ENCODE data around the gene OR52K2. TPM values are rescaled to one million over a fixed set of nuclear protein-coding genes. Genes with fewer than 3 reads are reported as not detected.
A peak's percentile ranks its signal among the peaks of the same experiment; 100 is the strongest.

OR52K2 gene
- total RNA-seq, 1 experiment from 2014 or later: not detected

DNA sequence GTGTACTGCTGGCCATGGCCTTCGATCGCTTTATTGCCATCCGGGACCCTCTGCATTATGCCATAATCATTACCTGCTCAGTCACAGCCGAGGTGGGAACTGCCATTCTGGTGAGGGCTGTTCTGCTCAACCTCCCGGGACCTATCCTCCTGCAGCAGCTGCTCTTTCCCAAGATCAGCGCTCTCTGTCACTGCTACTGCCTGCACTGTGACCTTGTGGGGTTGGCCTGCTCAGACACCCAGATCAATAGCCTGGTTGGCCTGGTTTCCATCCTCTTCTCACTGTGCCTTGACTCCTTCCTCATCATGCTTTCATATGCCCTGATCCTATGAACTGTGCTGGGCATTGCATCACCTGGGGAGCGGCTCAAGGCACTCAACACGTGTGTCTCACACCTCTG is 30.7 kb upstream of the OR52K2 start:
- H3K36me3 Mint-ChIP-seq (ENCODE audit: insufficient read depth, unreplicated experiment): no peaks in the 10 kb centered on the region
- H3K4me3 ChIP-seq (ENCODE audit: low read depth, low read length): no peak overlapping the region
- no peaks in the 10 kb centered on the region for H3K4me1 ChIP-seq
- POLR2A ChIA-PET: no interaction called here
- BruUV-seq (replicated peaks): no TSS peak
- no peak overlapping the region for H3K27ac Mint-ChIP-seq (ENCODE audit: unreplicated experiment)
- intact Hi-C loops (cut with micrococcal nuclease; ENCODE audit: unreplicated experiment): no loop called here
- H3K9me3 Mint-ChIP-seq (ENCODE audit: unreplicated experiment): no peaks in the 10 kb centered on the region
- DNase-seq: no peak
- peaks cover 6% of the 10 kb centered on the region for H3K4me1 Mint-ChIP-seq (ENCODE audit: low read depth, unreplicated experiment)
- H3K9me3 ChIP-seq: no peaks in the 10 kb centered on the region
- CTCF ChIA-PET: no interaction called here
- no peaks in the 10 kb centered on the region for H3K36me3 ChIP-seq (ENCODE audit: control insufficient read depth, insufficient read depth, low read length)
- H3K4me3 Mint-ChIP-seq (ENCODE audit: unreplicated experiment): no peak overlapping the region
- TF ChIP-seq, protein P1, sequence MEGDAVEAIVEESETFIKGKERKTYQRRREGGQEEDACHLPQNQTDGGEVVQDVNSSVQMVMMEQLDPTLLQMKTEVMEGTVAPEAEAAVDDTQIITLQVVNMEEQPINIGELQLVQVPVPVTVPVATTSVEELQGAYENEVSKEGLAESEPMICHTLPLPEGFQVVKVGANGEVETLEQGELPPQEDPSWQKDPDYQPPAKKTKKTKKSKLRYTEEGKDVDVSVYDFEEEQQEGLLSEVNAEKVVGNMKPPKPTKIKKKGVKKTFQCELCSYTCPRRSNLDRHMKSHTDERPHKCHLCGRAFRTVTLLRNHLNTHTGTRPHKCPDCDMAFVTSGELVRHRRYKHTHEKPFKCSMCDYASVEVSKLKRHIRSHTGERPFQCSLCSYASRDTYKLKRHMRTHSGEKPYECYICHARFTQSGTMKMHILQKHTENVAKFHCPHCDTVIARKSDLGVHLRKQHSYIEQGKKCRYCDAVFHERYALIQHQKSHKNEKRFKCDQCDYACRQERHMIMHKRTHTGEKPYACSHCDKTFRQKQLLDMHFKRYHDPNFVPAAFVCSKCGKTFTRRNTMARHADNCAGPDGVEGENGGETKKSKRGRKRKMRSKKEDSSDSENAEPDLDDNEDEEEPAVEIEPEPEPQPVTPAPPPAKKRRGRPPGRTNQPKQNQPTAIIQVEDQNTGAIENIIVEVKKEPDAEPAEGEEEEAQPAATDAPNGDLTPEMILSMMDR (IDR thresholded peaks at IDR 0.05; ENCODE audit: insufficient read depth in 1 of 2, low read depth in 1 of 2, low read length in 1 of 2, severe bottlenecking in 1 of 2, unreplicated experiment in 1 of 2): no peak
- peaks cover 11% of the 10 kb centered on the region for H3K27me3 Mint-ChIP-seq (ENCODE audit: insufficient read depth, unreplicated experiment)
- no peaks in the 10 kb centered on the region for H3K27me3 ChIP-seq (replicated peaks; ENCODE audit: control insufficient read depth, insufficient read depth, low read length)

DNA sequence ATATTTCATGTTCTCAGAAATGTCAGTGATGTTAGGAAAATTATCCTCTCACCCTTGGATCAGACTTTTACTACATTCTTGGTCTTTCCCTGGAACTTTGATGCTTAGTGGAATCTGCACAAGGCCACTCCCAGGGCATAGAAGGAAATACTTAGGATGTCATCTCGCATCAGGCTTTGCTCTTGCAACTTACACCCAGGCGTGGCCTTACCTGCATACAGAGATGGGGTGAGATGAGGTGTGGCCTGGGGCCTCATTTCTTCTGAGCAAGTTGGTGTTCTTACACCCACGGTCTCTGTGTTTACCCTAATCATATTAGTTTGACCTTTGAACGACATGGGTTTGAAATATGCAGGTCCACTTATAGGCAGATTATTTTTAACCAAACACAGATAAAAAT is 19.0 kb upstream of the OR52K2 start:
- H3K9me3 ChIP-seq: peaks cover 3% of the 10 kb centered on the region; the same call in 1 of the 2 replicates
- Mint-ChIP-seq H3K27me3 (ENCODE audit: insufficient read depth, unreplicated experiment) (peaks cover 3% of the 10 kb centered on the region), H3K9me3 (ENCODE audit: unreplicated experiment) (no peaks in the 10 kb centered on the region), H3K27ac (ENCODE audit: unreplicated experiment) (no peak overlapping the region), H3K4me3 (ENCODE audit: unreplicated experiment) (no peak overlapping the region), H3K4me1 (ENCODE audit: low read depth, unreplicated experiment) (no peaks in the 10 kb centered on the region), H3K36me3 (ENCODE audit: insufficient read depth, unreplicated experiment) (no peaks in the 10 kb centered on the region)
- TF ChIP-seq, protein P1 (IDR thresholded peaks at IDR 0.05; ENCODE audit: insufficient read depth in 1 of 2, low read depth in 1 of 2, low read length in 1 of 2, severe bottlenecking in 1 of 2, unreplicated experiment in 1 of 2): no peak
- POLR2A ChIA-PET: no interaction called here
- H3K36me3 ChIP-seq (ENCODE audit: control insufficient read depth, insufficient read depth, low read length): no peaks in the 10 kb centered on the region
- H3K4me1 ChIP-seq: peaks cover 21% of the 10 kb centered on the region
- no TSS peak for BruUV-seq (replicated peaks)
- DNase-seq: peak; percentile 27 to 82
- H3K27me3 ChIP-seq (replicated peaks; ENCODE audit: control insufficient read depth, insufficient read depth, low read length): no peaks in the 10 kb centered on the region
- CTCF ChIA-PET: no interaction called here
- intact Hi-C loops (cut with micrococcal nuclease; ENCODE audit: unreplicated experiment): no loop called here
- H3K4me3 ChIP-seq (ENCODE audit: low read depth, low read length): no peak overlapping the region

DNA sequence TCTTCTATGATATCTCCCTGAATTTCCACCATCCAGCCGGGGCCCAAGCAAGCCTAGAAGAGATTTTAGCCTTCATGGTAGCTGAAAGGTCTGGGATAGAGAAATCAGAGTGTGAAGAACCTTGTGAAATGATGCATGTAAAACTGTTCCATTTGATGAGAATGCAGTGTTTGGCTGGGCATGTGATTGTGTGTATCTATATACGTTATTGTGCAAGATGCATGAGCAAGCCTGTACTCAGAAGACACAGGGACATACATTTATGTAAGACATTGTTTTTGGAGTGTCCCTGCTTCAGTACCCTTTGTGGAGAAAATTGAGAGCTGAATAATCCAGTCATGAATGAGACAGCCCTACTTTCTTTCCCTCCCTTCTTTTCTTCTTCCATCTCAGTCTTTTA is 15.2 kb upstream of the OR52K2 start:
- no peaks in the 10 kb centered on the region for H3K9me3 Mint-ChIP-seq (ENCODE audit: unreplicated experiment)
- H3K27me3 ChIP-seq (replicated peaks; ENCODE audit: control insufficient read depth, insufficient read depth, low read length): no peaks in the 10 kb centered on the region
- BruUV-seq (replicated peaks): no TSS peak
- no peaks in the 10 kb centered on the region for H3K9me3 ChIP-seq
- no peaks in the 10 kb centered on the region for H3K36me3 ChIP-seq (ENCODE audit: control insufficient read depth, insufficient read depth, low read length)
- H3K4me1 ChIP-seq: peaks cover 21% of the 10 kb centered on the region
- peaks cover 9% of the 10 kb centered on the region for H3K27me3 Mint-ChIP-seq (ENCODE audit: insufficient read depth, unreplicated experiment)
- intact Hi-C loops (cut with micrococcal nuclease; ENCODE audit: unreplicated experiment): no loop called here
- TF ChIP-seq, protein P1 (IDR thresholded peaks at IDR 0.05; ENCODE audit: insufficient read depth in 1 of 2, low read depth in 1 of 2, low read length in 1 of 2, severe bottlenecking in 1 of 2, unreplicated experiment in 1 of 2): no peak
- no peak overlapping the region for H3K4me3 ChIP-seq (ENCODE audit: low read depth, low read length)
- no peak overlapping the region for H3K27ac Mint-ChIP-seq (ENCODE audit: unreplicated experiment)
- POLR2A ChIA-PET: no interaction called here
- H3K4me1 Mint-ChIP-seq (ENCODE audit: low read depth, unreplicated experiment): no peaks in the 10 kb centered on the region
- CTCF ChIA-PET: no interaction called here
- no peaks in the 10 kb centered on the region for H3K36me3 Mint-ChIP-seq (ENCODE audit: insufficient read depth, unreplicated experiment)
- H3K4me3 Mint-ChIP-seq (ENCODE audit: unreplicated experiment): no peak overlapping the region
- DNase-seq: no peak
